LNCaP clone FGC (cell line): ENCODE results near the gene SNX33.

Experiments
- DNase-seq: peaks from one replicate; pipeline ENCODE4 v3.0.0-alpha.2; 2011; ENCODE audit warnings: low read depth
- H3K4me3 ChIP-seq: 2 replicates; pipeline ENCODE4 v1.5.1; 2011; ENCODE audit warnings: mild to moderate bottlenecking, low read depth, low read length, control low read depth
- TF ChIP-seq, protein P1 (sequence below): IDR thresholded peaks from 2 replicates; pipeline ENCODE4 v1.5.1; 2012; ENCODE audit warnings: mild to moderate bottlenecking; ENCODE audit not compliant: control insufficient read depth, insufficient read depth; ENCODE audit errors: extremely low read depth

The SNX33 gene

DNA sequence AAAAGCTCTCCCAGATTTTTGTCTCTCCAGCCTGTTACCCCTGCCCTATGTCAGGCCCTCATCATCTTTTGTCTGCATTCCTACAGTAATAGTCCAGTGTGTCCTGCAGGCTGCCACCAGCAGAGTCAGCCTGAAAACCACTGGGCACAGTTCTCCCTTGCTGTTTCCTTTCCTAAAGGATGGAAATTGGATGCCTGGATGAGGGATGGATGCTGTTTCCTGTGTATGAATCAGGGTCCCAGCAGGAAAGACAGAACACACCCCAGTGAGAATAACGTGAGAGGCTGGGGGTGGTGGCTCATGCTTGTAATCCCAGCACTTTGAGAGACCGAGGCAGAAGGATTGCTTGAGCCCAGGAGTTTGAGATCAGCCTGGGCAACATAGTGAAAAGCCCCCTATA is 3.3 kb upstream of the SNX33 start:
- no peak overlapping the region for H3K4me3 ChIP-seq
- TF ChIP-seq, protein P1, sequence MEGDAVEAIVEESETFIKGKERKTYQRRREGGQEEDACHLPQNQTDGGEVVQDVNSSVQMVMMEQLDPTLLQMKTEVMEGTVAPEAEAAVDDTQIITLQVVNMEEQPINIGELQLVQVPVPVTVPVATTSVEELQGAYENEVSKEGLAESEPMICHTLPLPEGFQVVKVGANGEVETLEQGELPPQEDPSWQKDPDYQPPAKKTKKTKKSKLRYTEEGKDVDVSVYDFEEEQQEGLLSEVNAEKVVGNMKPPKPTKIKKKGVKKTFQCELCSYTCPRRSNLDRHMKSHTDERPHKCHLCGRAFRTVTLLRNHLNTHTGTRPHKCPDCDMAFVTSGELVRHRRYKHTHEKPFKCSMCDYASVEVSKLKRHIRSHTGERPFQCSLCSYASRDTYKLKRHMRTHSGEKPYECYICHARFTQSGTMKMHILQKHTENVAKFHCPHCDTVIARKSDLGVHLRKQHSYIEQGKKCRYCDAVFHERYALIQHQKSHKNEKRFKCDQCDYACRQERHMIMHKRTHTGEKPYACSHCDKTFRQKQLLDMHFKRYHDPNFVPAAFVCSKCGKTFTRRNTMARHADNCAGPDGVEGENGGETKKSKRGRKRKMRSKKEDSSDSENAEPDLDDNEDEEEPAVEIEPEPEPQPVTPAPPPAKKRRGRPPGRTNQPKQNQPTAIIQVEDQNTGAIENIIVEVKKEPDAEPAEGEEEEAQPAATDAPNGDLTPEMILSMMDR = no peak
- DNase-seq = no peak

DNA sequence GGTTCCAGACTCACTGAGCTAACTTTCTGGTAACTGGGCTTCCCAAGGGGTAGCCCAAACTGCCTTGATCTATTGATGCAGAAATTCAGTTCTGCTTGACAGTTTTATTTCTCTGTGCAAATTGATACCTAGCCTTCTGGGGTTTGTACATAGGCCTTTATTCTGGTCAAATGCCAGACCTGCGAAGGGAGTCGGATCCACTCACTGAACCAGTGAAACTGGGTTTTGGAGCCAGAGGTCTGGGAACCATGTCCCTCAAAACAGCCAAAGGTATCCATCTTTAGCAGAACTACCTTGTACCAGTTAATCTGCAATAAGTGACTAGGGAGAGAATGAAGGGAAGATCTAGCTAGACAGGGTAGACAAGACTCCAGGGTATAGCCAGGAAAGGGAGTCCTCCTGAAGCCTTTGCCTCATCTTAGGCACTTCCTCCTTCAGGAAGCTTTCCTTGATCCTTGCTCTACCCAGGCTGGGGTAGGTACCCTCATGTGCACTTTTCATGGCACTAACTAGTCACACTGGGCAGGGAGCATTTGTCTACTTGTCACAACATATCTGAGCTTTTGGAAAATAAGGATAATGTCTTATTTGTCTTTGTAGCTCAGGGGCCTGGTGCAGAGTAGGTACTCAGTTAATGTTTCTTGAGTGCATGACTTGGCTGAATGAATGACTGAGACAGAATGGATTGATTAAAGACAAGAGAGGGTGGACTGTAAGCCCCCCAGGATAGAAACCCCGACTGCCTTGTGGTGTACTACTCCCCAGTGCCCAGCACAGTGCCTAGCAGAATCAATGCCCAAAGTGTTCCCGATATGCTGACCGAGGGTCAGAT is 1.4 kb upstream of the SNX33 start:
- peak overlapping the region; percentile 91 for H3K4me3 ChIP-seq
- TF ChIP-seq, protein P1 = no peak
- no peak for DNase-seq

DNA sequence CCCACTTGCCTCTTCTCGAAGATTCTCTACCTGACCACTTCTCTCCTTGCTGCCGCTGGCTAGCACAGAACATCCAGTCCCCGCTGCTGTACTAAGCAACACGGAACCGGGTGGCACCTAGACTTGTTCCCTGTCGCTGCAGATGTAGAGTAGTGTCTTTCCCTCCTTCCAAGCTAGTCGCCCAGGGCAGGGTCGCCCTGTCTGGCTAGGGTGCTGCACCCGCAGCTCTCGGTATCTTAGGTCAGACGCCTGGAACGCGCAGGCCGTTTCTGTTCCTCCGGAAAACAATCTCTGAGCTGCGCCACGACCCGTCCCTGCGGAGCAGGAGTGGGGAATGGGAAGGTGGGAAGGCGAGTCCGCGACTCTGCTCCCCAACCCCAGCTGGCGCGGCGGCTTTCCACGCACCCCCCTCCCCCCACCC is 758 bp upstream of the SNX33 start:
- DNase-seq = no peak
- TF ChIP-seq, protein P1 = no peak
- H3K4me3 ChIP-seq = peak overlapping the region; percentile 91

DNA sequence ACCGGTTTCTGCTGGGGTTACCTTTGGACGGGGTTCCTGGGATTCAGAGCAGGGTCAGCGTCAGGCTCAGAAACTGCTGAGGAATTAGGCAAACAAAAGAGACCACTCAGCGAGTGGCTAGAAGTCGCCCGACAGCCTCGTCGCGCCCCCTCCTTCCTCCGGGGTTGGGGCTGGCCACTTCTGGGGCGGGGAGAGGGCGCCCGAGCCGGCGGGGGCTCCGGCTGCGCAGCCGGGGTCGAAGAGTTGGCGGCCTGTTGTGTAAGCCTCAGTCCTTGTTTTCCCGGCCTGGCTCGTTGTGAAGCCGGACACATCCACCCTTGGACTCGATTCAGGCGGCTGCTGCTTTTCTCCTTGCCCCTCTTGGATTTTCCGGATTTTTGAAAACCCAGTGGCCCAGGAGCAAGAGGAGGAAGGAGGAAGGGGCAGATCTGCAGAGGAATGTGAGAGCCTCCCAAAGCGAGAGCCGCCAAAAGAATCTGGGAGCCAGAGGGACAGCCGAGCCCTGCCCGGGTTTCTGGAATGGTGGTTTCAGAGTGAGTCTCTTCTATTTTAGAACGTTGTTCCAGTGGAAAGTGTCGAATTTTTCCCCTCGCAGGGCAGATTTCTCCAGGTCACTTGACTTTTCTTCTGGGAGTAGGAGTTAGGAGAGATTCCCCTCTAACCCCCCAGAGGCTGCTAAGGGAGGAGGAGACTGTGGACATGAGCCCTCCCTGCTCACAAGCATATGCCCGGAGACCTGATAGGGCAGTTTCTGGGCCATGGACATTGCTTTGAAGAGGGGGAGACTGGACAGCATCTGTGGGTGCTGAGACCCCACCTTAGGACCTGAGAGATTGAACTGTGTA is 666 bp downstream of the SNX33 start:
- no peak for DNase-seq
- TF ChIP-seq, protein P1 = no peak
- peak overlapping the region; percentile 91 for H3K4me3 ChIP-seq

DNA sequence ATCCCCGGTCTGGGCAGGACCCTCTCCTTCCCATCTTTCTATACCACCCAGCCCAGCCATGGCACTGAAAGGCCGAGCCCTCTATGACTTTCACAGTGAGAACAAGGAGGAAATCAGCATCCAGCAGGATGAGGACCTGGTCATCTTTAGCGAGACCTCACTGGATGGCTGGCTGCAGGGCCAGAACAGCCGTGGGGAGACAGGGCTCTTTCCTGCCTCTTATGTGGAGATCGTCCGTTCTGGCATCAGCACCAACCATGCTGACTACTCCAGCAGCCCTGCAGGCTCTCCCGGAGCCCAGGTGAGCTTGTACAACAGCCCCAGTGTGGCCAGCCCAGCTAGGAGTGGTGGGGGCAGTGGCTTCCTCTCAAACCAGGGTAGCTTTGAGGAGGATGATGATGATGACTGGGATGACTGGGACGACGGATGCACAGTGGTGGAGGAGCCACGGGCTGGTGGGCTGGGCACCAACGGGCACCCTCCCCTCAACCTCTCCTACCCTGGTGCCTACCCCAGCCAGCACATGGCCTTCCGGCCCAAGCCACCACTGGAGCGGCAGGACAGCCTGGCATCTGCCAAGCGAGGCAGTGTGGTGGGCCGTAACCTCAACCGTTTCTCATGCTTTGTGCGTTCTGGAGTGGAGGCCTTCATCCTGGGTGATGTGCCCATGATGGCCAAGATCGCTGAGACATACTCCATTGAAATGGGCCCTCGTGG is 1.5 kb downstream of the SNX33 start:
- H3K4me3 ChIP-seq = peak overlapping the region; percentile 91

DNA sequence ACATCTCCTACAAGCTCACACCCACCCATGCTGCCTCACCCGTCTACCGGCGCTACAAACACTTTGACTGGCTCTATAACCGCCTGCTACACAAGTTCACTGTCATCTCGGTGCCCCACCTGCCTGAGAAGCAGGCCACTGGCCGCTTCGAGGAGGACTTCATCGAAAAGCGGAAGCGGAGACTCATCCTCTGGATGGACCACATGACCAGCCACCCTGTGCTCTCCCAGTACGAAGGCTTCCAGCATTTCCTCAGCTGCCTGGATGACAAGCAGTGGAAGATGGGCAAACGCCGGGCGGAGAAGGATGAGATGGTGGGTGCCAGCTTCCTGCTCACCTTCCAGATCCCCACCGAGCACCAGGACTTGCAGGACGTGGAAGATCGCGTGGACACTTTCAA is 2.1 kb downstream of the SNX33 start:
- H3K4me3 ChIP-seq = no peak overlapping the region
- no peak for DNase-seq
- TF ChIP-seq, protein P1 = no peak

More for the DNA sequence above, 1.5 kb downstream of the SNX33 start:
- DNase-seq = no peak
- TF ChIP-seq, protein P1 = no peak
